Immature natural killer cell (primary cell): ENCODE data around the gene TGFBR3. TPM values are rescaled to one million over a fixed set of nuclear protein-coding genes. Genes with fewer than 3 reads are reported as not detected.
A peak's percentile ranks its signal among the peaks of the same experiment; 100 is the strongest.
"Not testable (repeated sequence)": the region's sequence is repeated elsewhere in the genome, so short reads cannot be mapped to it uniquely, and the experiment has no call there.

Source experiments
- DNase-seq, 3 donors: peaks; one replicate each; pipeline ENCODE4 v3.0.0; 2022; ENCODE audit warnings: mixed read lengths in 1 of 3
- H3K27ac Mint-ChIP-seq, 6 donors: one replicate each; pipeline ENCODE4 v1.8.0; 2020; ENCODE audit warnings: mixed read lengths in 6 of 6, mild to moderate bottlenecking in 5 of 6, inconsistent platforms in 4 of 6, moderate library complexity in 3 of 6
- H3K27me3 Mint-ChIP-seq, 3 donors: one replicate each; pipeline ENCODE4 v1.8.0; 2020 to 2021; ENCODE audit warnings: low read depth in 3 of 3, mild to moderate bottlenecking in 3 of 3, mixed read lengths in 3 of 3, moderate library complexity in 3 of 3, inconsistent platforms in 1 of 3
- H3K36me3 Mint-ChIP-seq, 3 donors: one replicate each; pipeline ENCODE4 v1.8.0; 2020; ENCODE audit warnings: mixed read lengths in 3 of 3, inconsistent platforms in 2 of 3, mild to moderate bottlenecking in 2 of 3
- H3K4me1 Mint-ChIP-seq, 2 donors: one replicate each; pipeline ENCODE4 v1.8.0; 2020; ENCODE audit warnings: inconsistent platforms in 2 of 2, mild to moderate bottlenecking in 2 of 2, mixed read lengths in 2 of 2, moderate library complexity in 1 of 2
- H3K4me3 Mint-ChIP-seq, 5 donors: one replicate each; pipeline ENCODE4 v1.8.0; 2020; ENCODE audit warnings: mild to moderate bottlenecking in 5 of 5, mixed read lengths in 5 of 5, inconsistent platforms in 3 of 5, moderate library complexity in 3 of 5
- H3K9me3 Mint-ChIP-seq, 6 donors: one replicate each; pipeline ENCODE4 v1.8.0; 2020; ENCODE audit warnings: mild to moderate bottlenecking in 6 of 6, mixed read lengths in 6 of 6, inconsistent platforms in 4 of 6, moderate library complexity in 3 of 6
- polyA plus RNA-seq, 3 donors: library from polyadenylated mRNA; unstranded; fragments of 300-500 nt; fragmentation: Illumina TruSeq; gene quantifications; one replicate each; pipeline ENCODE4 v1.2.3, GENCODE V29; 2021

The TGFBR3 gene
- polyA plus RNA-seq, 3 donors from 2014 or later, result 141 to 245 (median 183) TPM

GRCh38 chr1:91836331-91837040 lies 49.5 kb downstream of the TGFBR3 start:
- no peak for DNase-seq
- Mint-ChIP-seq H3K27me3 (peaks cover 2 to 6% (median 3%) of the 10 kb centered on the region in 3 donors), H3K9me3 (no peaks in the 10 kb centered on the region), H3K27ac (peak overlapping the region in 4 of 6 donors; percentile 0 to 37 (median 14)), H3K36me3 (peaks cover 0 to 7% (median 4%) of the 10 kb centered on the region in 3 donors), H3K4me3 (no peak overlapping the region), H3K4me1 (peaks cover 67 to 81% of the 10 kb centered on the region in 2 donors)

DNA sequence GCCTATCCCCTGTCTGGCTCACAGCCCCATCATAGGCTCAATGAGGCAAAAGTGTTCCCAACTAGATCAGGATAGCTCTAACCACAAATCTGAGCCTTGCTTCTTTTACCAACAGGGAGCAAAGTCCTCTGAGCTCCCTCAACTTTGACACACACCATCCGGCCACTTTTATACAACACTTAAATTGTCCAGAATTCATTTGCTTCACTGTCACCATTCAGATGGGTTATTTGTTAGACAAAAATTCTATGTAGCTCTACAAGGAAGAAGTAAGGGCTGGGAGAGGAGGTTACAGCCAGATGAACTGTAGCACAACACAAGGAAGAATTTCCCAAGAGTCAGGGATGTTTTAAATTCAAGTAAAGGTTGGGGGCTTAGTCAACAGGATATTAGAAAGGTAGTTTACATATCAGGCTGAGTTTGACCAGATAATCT lies 50.8 kb downstream of the TGFBR3 start:
- H3K36me3 Mint-ChIP-seq, result peaks cover 0 to 7% (median 4%) of the 10 kb centered on the region in 3 donors
- no peak for DNase-seq
- peak overlapping the region; percentile 18 to 85 (median 54) for H3K27ac Mint-ChIP-seq
- peaks cover 74 to 87% of the 10 kb centered on the region in 2 donors for H3K4me1 Mint-ChIP-seq
- H3K27me3 Mint-ChIP-seq, result peaks cover 2 to 6% (median 3%) of the 10 kb centered on the region in 3 donors
- H3K4me3 Mint-ChIP-seq, result peak overlapping the region in 1 of 5 donors; percentile 10
- no peaks in the 10 kb centered on the region for H3K9me3 Mint-ChIP-seq

DNA sequence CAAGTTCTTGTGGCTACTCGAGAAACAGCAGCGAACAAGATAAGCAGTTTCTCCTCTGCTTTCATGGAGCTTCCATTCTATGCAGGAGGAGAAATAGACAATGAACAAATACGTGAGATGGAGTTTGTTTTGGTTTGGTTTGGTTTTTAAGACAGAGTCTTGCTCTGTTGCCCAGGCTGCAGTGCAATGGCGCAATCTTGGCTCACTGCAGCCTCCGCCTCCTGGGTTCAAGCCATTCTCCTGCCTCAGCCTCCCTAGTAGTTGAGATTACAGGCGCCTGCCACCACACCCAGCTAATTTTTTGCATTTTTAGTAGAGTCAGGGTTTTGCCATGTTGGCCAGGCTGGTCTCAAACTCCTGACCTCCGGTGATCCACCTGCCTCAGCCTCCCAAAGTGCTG lies 51.4 kb downstream of the TGFBR3 start:
- peaks cover 79 to 91% of the 10 kb centered on the region in 2 donors for H3K4me1 Mint-ChIP-seq
- H3K36me3 Mint-ChIP-seq, H3K27me3 Mint-ChIP-seq, H3K9me3 Mint-ChIP-seq, DNase-seq: not testable (repeated sequence)
- peak overlapping the region in 1 of 5 donors; percentile 36 for H3K4me3 Mint-ChIP-seq
- peak overlapping the region; percentile 18 to 85 (median 64) for H3K27ac Mint-ChIP-seq

GRCh38 chr1:91833946-91834345 lies 52.0 kb downstream of the TGFBR3 start:
- peak overlapping the region; percentile 18 to 78 (median 62) for H3K27ac Mint-ChIP-seq
- H3K9me3 Mint-ChIP-seq, result no peaks in the 10 kb centered on the region

DNA sequence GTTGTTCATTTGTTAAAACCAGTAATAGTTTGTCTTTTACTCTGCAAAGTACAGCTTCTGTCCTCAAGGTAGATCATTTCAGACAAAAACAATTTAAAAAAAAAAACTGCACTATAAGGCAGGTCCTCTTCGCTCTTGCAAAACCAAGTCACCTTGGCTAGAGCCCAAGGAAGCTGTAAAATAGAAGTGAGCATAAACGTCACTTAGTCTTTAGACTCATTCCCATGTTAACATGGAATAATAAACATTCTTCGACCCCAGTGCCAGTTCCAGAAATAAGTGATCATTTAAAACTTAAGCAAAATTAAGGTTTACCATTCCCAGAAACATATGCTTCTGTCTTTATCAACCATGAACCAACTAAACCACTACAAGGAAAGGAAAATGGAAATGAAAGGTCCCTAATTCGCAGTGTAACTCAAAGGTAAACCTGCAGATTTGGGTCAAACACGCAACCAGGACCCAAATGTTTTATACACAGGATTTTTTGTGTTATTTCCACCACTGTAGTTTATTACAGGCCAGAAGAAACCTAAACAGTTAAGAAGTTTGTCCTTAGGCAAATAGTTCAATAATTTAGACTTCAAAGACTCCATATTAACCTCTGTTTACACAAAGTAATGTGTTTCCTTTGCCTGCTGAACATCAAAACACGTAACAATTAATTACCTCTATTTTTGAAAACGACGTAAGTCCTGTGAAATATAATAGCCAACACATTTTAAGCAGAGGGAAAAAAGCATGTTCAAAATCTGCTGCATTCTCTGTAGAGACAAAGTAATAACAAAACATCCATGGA lies 54.6 kb downstream of the TGFBR3 start:
- Mint-ChIP-seq H3K4me1 (peaks cover 86 to 93% of the 10 kb centered on the region in 2 donors), H3K27ac (peak overlapping the region; percentile 68 to 89 (median 80)), H3K9me3 (no peaks in the 10 kb centered on the region), H3K27me3 (peaks cover 2 to 8% (median 3%) of the 10 kb centered on the region in 3 donors), H3K4me3 (peak overlapping the region; percentile 4 to 72 (median 58)), H3K36me3 (peaks cover 0 to 7% (median 4%) of the 10 kb centered on the region in 3 donors)
- DNase-seq, result no peak

More at GRCh38 chr1:91833946-91834345, 52.0 kb downstream of the TGFBR3 start:
- peaks cover 2 to 8% (median 3%) of the 10 kb centered on the region in 3 donors for H3K27me3 Mint-ChIP-seq
- H3K4me3 Mint-ChIP-seq, result peak overlapping the region in 1 of 5 donors; percentile 36
- no peak for DNase-seq
- H3K36me3 Mint-ChIP-seq, result peaks cover 0 to 7% (median 4%) of the 10 kb centered on the region in 3 donors
- peaks cover 79 to 91% of the 10 kb centered on the region in 2 donors for H3K4me1 Mint-ChIP-seq

- H3K27ac Mint-ChIP-seq, result peak overlapping the region; percentile 68 to 89 (median 80)
Observed at GRCh38 chr1:91830242-91831131, 55.5 kb downstream of the TGFBR3 start.

GRCh38 chr1:91829293-91830153 lies 56.4 kb downstream of the TGFBR3 start:
- Mint-ChIP-seq H3K4me3 (peak overlapping the region; percentile 4 to 72 (median 58)), H3K36me3 (peaks cover 0 to 7% (median 4%) of the 10 kb centered on the region in 3 donors), H3K4me1 (peaks cover 89 to 93% of the 10 kb centered on the region in 2 donors), H3K27ac (peak overlapping the region; percentile 68 to 89 (median 80)), H3K27me3 (peaks cover 0 to 6% (median 4%) of the 10 kb centered on the region in 3 donors), H3K9me3 (no peaks in the 10 kb centered on the region)
- DNase-seq, result no peak

More at GRCh38 chr1:91830242-91831131, 55.5 kb downstream of the TGFBR3 start:
- Mint-ChIP-seq H3K4me3 (peak overlapping the region; percentile 4 to 72 (median 58)), H3K9me3 (no peaks in the 10 kb centered on the region), H3K27me3 (peaks cover 0 to 6% (median 4%) of the 10 kb centered on the region in 3 donors), H3K36me3 (peaks cover 0 to 7% (median 4%) of the 10 kb centered on the region in 3 donors), H3K4me1 (peaks cover 89 to 93% of the 10 kb centered on the region in 2 donors)
- DNase-seq, result no peak

DNA sequence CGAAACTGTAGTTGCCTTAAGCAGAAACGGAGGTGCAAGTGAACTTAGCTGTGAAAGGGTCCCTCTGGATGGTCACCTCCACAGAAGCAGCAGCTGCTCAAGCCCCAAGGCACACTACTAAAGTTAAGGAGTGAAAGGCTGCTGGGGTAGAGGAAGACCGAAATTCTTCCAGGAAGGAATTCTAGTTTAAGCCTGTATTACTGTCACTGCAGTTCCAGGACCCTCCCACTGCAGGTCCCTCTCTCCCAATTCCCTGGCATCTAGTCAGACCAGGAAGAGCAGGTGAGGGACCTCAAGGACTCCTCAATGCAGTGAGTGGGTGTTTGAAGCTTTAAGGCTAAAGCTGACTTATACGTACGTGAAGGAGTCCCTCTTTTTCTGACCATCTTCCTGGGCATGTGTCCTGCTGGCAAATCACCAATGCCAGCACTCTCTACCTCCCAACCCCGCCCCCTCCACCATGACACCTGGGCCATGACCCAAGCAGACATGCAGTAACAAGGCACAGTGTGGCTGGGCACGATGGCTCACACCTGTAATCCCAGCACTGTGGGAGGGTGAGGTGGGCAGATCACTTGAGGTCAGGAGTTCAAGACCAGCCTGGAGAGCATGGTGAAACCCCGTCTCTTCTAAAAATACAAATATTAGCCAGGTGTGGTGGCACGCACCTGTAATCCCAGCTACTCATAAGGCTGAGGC lies 57.2 kb downstream of the TGFBR3 start:
- Mint-ChIP-seq H3K27ac (peak overlapping the region; percentile 68 to 89 (median 76)), H3K27me3 (peaks cover 0 to 6% (median 4%) of the 10 kb centered on the region in 3 donors), H3K9me3 (no peaks in the 10 kb centered on the region), H3K4me1 (peaks cover 88 to 93% of the 10 kb centered on the region in 2 donors), H3K4me3 (peak overlapping the region in 4 of 5 donors; percentile 9 to 72 (median 34)), H3K36me3 (peaks cover 0 to 3% (median 0%) of the 10 kb centered on the region in 3 donors)
- no peak for DNase-seq

DNA sequence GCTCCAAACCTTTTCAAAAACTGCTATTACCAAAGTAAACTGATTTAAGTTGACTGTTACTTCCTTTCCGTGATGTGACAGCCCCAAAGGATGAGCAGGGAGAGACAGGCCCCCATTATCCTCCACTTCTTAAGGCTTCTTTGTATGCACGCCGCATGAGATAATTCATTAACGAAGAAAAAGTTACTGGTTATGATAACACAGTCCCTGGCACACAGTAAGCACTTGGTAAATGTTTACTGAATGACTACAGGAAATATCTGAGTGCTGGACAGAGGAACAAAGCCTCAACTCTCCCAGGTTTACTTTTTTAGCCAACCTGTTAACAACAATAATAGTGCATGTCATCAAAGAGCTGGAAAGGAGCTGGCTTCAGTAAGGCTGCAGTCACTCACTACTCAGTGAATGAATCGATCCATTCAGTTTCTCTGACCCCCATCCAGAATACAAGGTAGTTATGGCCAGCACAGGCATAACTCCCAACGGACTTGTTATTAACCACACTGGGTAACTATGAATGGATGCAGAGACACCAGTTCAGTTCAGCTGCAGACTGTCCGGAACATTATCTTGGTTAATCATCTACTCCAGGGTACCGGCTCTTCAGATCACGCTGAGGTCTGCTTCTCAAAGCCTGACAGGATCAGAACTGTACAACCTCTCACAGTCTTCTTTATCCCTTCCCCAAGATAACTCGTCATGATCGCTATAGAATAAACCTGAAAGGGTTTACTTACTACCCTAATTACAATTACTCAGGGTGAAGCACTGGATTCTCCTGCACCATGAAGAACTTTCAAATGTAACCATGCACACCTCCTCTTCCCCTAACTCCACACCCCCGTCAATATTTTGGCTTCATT lies 58.3 kb downstream of the TGFBR3 start:
- Mint-ChIP-seq H3K27me3 (peaks cover 0 to 3% (median 2%) of the 10 kb centered on the region in 3 donors), H3K4me3 (peak overlapping the region in 4 of 5 donors; percentile 7 to 45 (median 36)), H3K36me3 (peaks cover 0 to 3% (median 0%) of the 10 kb centered on the region in 3 donors), H3K4me1 (peaks cover 96 to 100% of the 10 kb centered on the region in 2 donors), H3K9me3 (no peaks in the 10 kb centered on the region), H3K27ac (peak overlapping the region; percentile 49 to 83 (median 68))
- no peak for DNase-seq

- peaks cover 97 to 100% of the 10 kb centered on the region in 2 donors for H3K4me1 Mint-ChIP-seq
Observed at GRCh38 chr1:91827087-91827458, 58.9 kb downstream of the TGFBR3 start.

DNA sequence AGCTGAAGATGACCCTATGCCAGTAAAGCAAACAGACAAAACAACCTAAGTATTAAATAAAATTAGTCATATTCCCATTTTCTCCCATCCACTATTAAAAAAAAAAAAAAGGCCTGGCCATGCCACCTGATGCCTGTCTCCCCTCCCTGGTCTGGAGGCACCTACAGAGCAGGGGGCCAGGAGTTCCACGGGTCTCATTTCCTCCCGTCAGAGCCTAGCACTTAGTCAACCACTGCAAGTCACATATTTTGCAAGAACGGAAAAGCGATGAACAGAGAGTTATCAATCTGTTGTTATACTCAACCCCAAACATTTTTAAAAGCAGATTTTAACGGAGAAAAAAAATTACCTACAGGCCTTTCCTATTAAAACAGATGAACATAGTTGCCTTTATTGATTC lies 59.3 kb downstream of the TGFBR3 start:
- peaks cover 0 to 3% (median 2%) of the 10 kb centered on the region in 3 donors for H3K27me3 Mint-ChIP-seq
- peak overlapping the region in 4 of 5 donors; percentile 15 to 61 (median 27) for H3K4me3 Mint-ChIP-seq
- no peak for DNase-seq
- H3K9me3 Mint-ChIP-seq, result no peaks in the 10 kb centered on the region
- H3K4me1 Mint-ChIP-seq, result peaks cover 99 to 100% of the 10 kb centered on the region in 2 donors
- peak overlapping the region; percentile 62 to 83 (median 76) for H3K27ac Mint-ChIP-seq
- no peaks in the 10 kb centered on the region for H3K36me3 Mint-ChIP-seq

More at GRCh38 chr1:91827087-91827458, 58.9 kb downstream of the TGFBR3 start:
- no peaks in the 10 kb centered on the region for H3K9me3 Mint-ChIP-seq
- no peaks in the 10 kb centered on the region for H3K36me3 Mint-ChIP-seq
- H3K27ac Mint-ChIP-seq, result peak overlapping the region; percentile 33 to 83 (median 70)
- peak overlapping the region in 3 of 5 donors; percentile 25 to 61 (median 39) for H3K4me3 Mint-ChIP-seq
- peaks cover 0 to 3% (median 2%) of the 10 kb centered on the region in 3 donors for H3K27me3 Mint-ChIP-seq
- peak in 1 of 3 donors; percentile 27 for DNase-seq
